Epithelial cell of esophagus (primary cell): ENCODE data around the gene CACNA2D1.
"Not testable (repeated sequence)": the region's sequence is repeated elsewhere in the genome, so short reads cannot be mapped to it uniquely, and the experiment has no call there.

Experiments
- DNase-seq: peaks from one replicate; pipeline ENCODE4 v3.0.0; 2010; ENCODE audit warnings: low read depth
- H3K4me3 ChIP-seq: 2 replicates; pipeline ENCODE4 v1.5.1; 2011; ENCODE audit warnings: mild to moderate bottlenecking, low read length, control low read depth
- TF ChIP-seq, protein P1 (sequence below): IDR thresholded peaks from 2 replicates; pipeline ENCODE4 v1.5.1; 2011; ENCODE audit warnings: low read depth, mild to moderate bottlenecking, low read length, control low read depth, inconsistent platforms; ENCODE audit not compliant: insufficient read depth; ENCODE audit errors: missing control alignments

CACNA2D1 gene

DNA sequence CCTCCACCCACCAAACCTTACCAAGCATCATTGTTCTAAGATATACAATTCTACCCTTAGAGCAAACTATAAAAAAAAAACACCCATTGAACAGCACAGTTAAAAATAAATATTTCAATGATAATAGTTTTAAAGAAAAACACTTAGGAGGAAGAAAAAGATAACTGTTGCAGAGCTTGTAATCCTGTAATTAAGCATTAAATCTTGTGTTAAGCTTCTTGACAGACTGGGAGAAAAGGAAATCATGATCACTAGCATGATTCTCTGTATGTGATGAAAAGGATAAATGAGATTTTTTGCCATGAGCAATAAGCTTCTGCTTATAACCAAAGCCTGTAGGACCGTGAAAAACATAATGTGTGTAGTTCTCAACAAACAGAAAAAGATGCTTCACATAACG is 289.8 kb downstream of the CACNA2D1 start:
- H3K4me3 ChIP-seq: no peak overlapping the region
- no peak for DNase-seq
- TF ChIP-seq, protein P1, sequence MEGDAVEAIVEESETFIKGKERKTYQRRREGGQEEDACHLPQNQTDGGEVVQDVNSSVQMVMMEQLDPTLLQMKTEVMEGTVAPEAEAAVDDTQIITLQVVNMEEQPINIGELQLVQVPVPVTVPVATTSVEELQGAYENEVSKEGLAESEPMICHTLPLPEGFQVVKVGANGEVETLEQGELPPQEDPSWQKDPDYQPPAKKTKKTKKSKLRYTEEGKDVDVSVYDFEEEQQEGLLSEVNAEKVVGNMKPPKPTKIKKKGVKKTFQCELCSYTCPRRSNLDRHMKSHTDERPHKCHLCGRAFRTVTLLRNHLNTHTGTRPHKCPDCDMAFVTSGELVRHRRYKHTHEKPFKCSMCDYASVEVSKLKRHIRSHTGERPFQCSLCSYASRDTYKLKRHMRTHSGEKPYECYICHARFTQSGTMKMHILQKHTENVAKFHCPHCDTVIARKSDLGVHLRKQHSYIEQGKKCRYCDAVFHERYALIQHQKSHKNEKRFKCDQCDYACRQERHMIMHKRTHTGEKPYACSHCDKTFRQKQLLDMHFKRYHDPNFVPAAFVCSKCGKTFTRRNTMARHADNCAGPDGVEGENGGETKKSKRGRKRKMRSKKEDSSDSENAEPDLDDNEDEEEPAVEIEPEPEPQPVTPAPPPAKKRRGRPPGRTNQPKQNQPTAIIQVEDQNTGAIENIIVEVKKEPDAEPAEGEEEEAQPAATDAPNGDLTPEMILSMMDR: no peak

DNA sequence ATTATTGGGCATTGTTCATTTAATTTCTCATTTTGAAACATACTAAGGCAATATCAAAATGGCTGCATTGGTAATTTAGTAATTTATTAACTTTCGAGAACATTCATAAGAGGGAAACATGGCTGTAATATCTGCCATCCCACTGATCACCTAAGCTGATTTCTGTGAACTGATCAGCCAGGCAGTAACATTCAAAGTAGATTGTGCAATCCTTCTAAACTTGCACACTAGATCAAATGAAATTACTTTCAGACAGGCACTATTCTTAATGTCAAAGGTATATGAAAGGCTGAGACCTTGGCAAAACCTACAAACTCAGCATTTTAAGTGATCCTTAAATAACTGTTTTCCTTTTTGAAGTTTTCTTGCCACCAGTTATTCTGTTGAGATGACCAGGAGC is 290.7 kb downstream of the CACNA2D1 start:
- no peak overlapping the region for H3K4me3 ChIP-seq
- TF ChIP-seq, protein P1: no peak

DNA sequence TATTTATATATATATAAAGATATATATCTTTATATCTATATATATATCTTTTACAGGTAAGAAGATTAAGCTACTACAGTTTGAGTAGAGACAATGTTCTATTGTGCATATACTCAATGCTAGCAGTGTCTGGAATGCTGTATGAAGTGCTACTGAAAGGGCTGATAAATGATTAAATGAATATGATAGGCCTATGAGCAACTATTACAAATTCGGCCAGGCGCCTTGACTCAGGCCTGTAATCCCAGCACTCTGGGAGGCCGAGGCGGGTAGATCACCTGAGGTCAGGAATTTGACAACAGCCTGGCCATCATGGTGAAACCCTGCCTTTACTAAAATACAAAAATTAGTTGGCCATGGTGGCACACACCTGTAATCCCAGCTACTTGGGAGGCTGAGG is 297.1 kb downstream of the CACNA2D1 start:
- TF ChIP-seq, protein P1: no peak
- DNase-seq: no peak

More for the DNA sequence above, 290.7 kb downstream of the CACNA2D1 start:
- DNase-seq: no peak

GRCh38 chr7:82142263-82142864 is 301.2 kb downstream of the CACNA2D1 start:
- TF ChIP-seq, protein P1: no peak
- no peak for DNase-seq
- H3K4me3 ChIP-seq: no peak overlapping the region

More for the DNA sequence above, 297.1 kb downstream of the CACNA2D1 start:
- no peak overlapping the region for H3K4me3 ChIP-seq

DNA sequence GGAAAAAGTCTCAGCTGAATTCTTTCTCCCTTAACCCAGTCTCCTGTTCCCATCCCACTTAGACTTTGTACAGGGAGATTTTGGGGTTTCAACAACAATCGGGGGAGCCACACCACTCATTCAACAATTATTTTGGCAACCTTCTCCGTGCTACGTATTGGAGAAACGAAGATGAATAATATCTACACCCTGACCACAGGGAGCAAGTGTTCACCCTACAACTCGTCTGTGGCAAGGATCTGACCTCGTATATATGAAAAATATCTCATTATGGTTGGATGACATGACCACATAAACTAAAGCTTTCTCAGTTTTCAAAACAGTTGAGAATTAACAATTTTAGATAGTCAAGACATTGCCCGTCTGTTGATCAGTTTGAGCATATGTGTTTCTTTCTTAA is 302.1 kb downstream of the CACNA2D1 start:
- DNase-seq: no peak
- TF ChIP-seq, protein P1: no peak
- no peak overlapping the region for H3K4me3 ChIP-seq

- DNase-seq: not testable (repeated sequence)
Measured at GRCh38 chr7:82140608-82141007, 303.0 kb downstream of the CACNA2D1 start.

DNA sequence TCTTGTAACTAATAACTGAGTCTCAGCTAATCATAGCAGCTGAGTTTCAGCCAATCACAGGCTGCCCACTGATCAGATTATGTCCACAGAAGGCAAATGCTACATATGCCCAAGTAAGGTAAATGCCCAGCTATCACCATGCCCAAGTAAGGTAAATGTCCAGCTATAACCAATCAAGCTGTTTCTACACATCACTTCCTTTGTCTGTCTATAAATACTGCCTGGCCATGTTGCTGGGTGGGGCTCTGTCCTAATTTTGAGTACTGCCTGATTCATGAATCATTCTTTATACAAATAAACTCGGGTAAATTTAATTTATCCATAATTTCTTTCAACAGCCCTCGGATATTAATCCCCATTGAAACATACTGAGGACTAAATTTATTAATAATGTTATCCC is 312.4 kb downstream of the CACNA2D1 start:
- TF ChIP-seq, protein P1: no peak
- DNase-seq: peak; percentile 2
- no peak overlapping the region for H3K4me3 ChIP-seq

More at GRCh38 chr7:82140608-82141007, 303.0 kb downstream of the CACNA2D1 start:
- not testable (repeated sequence) for H3K4me3 ChIP-seq
